Activated CD8-positive, alpha-beta memory T cell treated with anti-CD3 and anti-CD28 coated beads for 24 hours (primary cell): ENCODE results near the gene PCNX2.
"Not testable (repeated sequence)": the region's sequence is repeated elsewhere in the genome, so short reads cannot be mapped to it uniquely, and the experiment has no call there.

Experiments used
- DNase-seq: peaks from one replicate; pipeline ENCODE4 v3.0.0-alpha.2; 2020

PCNX2 gene

GRCh38 chr1:233216009-233216408, 79.5 kb downstream of the PCNX2 start:
- no peak for DNase-seq

DNA sequence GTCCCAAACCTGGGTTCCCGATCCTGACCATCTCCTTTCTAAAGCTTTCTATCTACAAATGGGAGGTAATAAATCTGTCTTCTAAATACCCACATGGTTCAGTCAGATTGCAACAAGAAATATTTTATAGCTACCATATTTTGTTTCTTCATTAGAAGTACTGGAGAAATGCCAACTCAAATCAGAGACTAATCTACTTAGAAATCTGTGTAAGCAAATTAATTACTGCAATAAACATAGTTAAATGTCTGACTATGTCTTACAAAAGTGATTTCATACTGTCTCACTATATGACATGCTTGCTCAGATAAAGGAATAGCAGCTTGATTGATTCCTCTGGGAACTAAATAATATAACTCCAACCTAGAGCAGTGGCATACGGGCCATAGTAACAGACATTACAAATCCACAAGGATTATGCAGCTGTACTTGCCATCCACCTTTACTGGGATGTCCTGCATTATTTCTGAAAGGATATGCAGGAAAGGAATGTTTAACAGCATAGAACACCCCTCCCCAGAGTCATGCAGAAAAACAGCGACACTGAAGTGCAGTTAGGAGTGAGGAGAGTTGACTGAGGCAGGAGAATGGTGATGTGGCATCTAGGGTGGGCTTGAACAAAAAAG, 80.3 kb downstream of the PCNX2 start:
- DNase-seq: no peak

DNA sequence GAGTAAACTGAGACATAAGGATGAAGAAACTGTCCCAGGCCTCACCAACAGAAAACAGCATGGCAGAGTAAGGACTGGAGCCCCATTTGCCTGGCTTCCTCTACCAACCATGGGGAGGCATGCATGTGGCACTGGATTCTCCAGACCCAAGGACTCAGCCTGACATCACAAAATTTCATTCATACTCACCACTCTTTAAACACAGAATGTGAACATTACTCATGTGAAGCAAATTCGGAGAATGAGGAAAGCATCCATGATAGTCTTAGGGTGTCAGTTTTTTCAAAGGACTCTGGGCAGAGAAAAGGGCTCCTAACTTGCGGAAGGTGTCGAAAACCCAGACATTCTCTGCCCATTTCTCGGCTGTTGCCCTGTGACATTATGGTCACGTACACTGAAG, 83.9 kb downstream of the PCNX2 start:
- DNase-seq: no peak

DNA sequence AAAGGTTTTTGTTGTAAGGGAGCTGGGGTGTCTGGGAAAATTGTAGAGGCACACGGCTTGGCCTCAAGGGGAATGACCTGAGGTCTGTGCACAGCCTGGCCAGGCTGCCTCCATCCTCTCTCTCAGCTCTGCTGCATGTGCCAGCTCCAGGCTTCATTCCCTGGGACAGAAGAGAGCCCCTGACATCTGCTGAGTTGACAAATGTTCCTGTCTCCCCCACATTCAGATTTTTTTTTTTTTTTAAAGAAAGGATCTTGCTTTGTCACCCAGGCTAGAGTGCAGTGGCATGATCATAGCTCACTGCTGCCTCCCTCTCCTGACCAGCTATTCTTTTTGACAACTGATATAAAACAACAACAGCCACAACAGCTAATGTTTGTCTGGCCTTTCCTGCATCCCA, 84.4 kb downstream of the PCNX2 start:
- DNase-seq: no peak

- no peak for DNase-seq
Measured at GRCh38 chr1:233209481-233209880, 86.0 kb downstream of the PCNX2 start.

DNA sequence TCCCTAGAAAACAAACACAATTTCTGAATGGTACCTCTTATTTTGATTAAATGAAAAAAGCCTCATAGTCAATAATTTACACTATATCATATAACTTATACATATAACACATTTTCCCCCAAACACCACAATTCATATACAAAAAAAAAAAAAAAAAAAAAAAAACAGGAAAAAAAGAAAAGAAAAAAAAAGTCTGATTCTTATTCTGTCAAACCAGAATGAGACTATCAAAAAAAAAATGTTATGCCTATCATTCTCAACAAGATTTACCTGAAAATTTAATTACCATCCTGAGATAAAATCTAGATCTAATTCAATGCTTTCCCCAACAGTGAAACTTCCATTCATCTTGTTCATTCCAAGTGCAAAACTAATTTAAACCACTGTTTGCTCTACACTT, 86.8 kb downstream of the PCNX2 start:
- DNase-seq: no peak

GRCh38 chr1:233197940-233198339, 97.6 kb downstream of the PCNX2 start:
- DNase-seq: no peak

GRCh38 chr1:233193741-233194140, 101.8 kb downstream of the PCNX2 start:
- no peak for DNase-seq

- DNase-seq: no peak
Measured at GRCh38 chr1:233190987-233191386, 104.5 kb downstream of the PCNX2 start.

DNA sequence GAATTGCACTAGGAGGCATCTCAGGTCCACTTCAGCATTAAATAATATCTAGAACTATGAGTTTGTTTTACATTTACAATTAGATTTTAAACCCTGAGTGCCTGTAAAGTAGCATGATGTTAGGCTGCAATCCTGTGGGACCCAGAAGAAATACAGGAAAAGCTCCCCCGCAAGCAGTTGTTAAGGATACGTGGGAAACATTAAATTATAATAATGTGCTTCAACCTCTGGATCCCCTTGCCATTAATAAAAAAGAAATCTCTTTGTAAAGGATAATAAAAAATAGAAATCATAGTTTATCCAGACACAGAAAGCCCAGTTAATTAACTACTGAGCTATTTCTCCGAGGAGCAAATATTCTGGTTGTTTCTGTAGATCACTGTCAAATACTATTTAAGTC, 106.0 kb downstream of the PCNX2 start:
- DNase-seq: no peak

DNA sequence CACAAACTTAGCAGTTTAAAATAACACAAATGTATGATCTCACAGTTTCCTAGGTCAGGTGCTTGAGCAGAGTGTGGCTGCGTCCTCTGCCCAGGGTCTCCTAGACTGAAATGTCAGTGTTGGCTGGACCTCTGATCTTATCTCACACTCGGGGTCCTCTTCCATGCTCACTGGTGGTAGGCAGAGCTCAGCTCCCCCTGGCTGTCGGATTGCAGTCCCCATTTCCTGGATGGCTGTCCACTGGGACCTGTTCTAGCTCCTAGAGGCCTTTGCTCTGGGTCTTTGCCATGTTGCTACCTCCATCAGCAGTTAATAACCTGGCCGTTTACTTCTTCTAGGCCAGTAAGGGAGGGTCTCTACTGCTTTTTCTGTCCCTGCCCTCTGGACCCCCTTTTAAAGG, 107.5 kb downstream of the PCNX2 start:
- no peak for DNase-seq

DNA sequence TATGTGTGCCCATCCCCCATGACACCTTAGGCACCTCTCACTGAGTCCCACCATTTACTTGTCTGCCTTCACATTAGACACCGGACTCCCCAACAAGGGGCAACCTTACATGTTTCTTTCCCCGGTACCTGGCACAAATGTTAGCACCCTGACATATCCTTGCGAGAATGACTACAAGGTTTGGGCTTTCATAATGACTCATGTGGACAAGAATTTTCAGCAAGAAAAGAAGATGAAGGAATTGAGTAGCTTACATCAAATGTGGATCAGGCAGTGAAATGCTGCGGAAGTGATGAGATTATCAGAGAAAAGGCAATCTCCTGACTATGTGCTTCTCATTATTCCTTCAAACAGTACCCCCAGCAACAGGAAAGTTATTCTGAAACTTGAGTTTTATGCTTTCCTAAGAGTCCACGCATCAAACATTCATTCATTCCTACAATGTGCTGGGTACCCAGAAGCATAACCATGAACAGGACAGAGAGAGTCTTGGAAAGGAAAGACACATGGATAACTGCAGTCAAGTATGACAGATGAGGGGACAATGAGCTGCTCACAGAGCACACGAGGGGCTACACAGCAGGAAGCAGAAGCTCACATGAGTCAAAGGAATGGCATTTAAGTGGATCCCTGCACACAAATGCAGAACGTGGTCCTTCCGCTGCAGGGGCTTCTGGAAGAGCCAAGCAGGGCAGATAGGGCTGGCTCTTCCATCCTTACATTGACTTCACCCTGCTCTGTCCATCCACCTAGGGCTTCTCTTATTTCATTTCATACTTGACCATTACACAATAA, 112.1 kb downstream of the PCNX2 start:
- DNase-seq: no peak

- no peak for DNase-seq
Measured at GRCh38 chr1:233182587-233182986, 112.9 kb downstream of the PCNX2 start.

GRCh38 chr1:233180641-233181364, 114.7 kb downstream of the PCNX2 start:
- DNase-seq: no peak

GRCh38 chr1:233179638-233180037, 115.9 kb downstream of the PCNX2 start:
- not testable (repeated sequence) for DNase-seq

GRCh38 chr1:233172201-233172600, 123.3 kb downstream of the PCNX2 start:
- no peak for DNase-seq

GRCh38 chr1:233170741-233171140, 124.8 kb downstream of the PCNX2 start:
- DNase-seq: no peak

DNA sequence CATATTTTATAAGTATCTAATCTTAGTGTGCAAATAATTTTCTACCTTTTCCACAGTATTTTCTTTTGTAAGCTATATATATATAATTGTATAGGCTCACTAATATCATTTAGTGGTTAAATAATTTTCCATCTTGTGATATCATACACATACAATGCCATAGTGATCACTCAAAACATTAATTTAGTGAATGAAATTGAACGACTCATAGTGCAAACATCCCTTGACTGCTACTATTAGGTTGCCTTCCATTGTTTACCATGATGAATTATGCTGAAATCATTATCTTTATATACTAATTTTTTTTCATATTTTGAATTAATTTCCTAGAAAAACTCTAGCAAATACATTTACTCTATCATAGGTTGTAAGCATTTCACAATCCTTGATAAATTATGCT, 127.1 kb downstream of the PCNX2 start:
- DNase-seq: no peak

DNA sequence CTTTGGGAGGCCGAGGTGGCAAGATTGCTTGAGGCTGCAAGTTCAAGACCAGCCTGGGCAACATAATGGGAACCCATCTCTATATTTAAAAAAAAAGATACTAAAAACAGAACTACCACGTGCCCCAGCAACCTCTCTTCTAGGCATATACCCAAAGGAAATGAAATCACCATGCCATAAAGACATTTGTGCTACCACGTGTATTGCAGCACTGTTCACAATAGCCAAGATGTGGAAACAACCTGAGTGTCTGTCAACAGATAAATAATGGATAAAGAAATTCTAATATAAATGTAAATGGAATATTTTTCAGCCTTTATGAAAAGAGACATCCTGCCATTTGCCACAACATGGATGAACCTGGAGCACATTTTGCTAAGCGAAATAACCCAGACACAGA, 128.6 kb downstream of the PCNX2 start:
- no peak for DNase-seq

DNA sequence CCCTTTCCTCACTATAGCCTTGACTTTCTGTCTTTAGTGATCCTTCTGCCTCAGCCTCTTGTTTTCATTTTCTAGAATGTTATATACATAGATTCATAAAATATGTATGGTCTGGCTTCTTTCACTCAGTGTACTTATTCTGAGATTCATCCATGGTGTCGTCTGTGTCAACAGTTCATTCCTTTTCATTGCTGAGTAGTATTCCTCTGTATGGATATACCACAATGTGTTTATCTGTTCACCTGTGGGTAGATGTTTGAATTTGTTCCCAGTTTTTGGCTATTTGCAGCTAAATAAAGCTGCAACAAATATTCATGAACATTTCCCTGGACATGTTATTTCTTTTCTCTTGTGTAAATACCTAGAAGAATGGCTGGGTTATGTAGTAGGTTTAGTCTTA, 131.8 kb downstream of the PCNX2 start:
- DNase-seq: no peak

DNA sequence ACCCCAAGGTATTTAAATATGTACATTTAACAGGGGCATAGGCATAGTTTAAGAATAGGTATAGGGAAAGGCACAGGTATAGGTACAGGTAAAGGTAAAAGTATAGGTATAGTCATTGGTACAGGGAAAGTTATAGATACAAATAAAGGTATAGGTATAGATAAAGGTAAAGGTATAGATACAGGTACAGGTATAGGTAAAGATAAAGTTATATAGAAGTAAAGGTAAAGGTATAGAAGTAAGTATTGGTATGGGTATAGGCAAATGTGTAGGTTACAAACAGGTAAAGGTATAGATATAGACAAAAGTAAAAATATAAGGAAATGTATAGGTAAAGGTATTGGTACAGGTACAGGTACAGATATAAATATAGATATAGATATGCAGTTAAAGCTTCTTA, 137.2 kb downstream of the PCNX2 start:
- DNase-seq: no peak

GRCh38 chr1:233157245-233157644, 138.3 kb downstream of the PCNX2 start:
- DNase-seq: no peak

DNA sequence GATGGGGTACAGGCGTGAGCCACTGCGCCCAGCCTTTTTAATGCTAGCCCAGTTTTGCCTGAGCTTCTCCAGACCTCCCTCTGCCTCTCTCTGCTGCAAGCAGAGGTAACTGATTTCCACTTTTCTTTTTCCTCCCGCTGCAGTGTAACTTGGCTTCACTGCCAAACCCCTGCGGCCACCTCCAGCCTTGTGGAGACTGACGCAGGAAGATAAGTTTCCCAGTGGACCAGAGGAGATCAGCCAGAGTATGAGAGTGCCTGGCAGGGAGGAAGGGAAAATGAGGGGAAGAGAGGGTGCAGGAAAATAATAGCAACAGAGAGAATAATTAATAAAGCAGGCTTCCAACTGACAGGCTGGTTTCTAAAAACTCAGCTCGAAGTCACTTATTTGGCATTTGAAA, 143.7 kb downstream of the PCNX2 start:
- DNase-seq: no peak

DNA sequence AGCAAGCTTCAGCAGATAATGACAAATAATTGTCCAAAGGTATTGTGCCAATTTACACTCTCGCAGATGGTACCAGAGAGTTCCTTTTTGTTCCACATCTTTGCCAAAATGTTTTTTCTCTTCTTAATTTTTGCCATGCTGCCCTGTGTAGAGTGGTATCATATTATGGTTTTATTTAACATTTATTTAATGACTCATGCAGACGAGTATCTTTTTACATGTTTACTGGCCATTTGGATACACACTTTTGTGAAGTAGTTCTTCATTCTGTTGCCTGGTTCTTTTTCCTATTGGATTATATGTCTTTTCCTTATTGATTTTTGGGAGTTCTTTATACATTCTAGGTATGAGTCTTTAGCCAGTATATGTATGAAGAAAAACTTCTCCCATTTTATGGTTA, 151.1 kb downstream of the PCNX2 start:
- DNase-seq: no peak
